ENCODE results near the gene NMU.
A peak's percentile ranks its signal among the peaks of the same experiment; 100 is the strongest.
"Not testable (repeated sequence)": the region's sequence is repeated elsewhere in the genome, so short reads cannot be mapped to it uniquely, and the experiment has no call there.

The NMU gene

DNA sequence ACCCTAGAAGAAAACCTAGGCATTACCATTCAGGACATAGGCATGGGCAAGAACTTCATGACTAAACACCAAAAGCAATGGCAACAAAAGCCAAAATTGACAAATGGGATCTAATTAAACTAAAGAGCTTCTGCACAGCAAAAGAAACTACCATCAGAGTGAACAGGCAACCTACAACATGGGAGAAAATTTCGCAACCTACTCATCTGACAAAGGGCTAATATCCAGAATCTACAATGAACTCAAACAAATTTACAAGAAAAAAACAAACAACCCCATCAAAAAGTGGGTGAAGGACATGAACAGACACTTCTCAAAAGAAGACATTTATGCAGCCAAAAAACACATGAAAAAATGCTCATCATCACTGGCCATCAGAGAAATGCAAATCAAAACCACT is 12.0 kb downstream of the NMU start:
- DNase-seq (ENCODE audit: low spot score) = not testable (repeated sequence)

- no peak for DNase-seq (ENCODE audit: low spot score)
Measured at GRCh38 chr4:55618546-55619143, 17.5 kb downstream of the NMU start.

GRCh38 chr4:55617587-55618197 is 18.4 kb downstream of the NMU start:
- DNase-seq (ENCODE audit: low spot score) = no peak

GRCh38 chr4:55615008-55615407 is 21.1 kb downstream of the NMU start:
- no peak for DNase-seq (ENCODE audit: low spot score)

- no peak for DNase-seq (ENCODE audit: low spot score)
Measured at GRCh38 chr4:55613621-55614020, 22.5 kb downstream of the NMU start.

DNA sequence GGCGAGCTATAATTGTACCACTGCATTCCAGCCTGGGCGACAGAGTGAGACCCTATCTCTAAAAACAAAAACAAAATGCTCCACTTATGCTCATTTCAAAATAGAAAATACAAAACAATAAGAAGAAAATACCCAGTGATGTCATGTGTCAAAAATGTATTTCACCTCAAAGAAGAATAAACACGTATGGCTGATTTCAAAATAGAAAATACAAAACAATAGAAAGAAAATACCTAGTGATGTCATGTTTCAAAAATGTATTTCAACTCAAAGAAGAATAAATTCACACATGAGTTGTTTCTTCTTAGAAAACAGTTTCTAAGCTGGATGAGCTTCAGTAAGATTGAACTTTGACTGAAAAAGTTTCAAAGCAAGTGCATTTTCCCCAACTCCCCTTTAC is 23.8 kb downstream of the NMU start:
- no peak for DNase-seq (ENCODE audit: low spot score)

GRCh38 chr4:55611358-55612059 is 24.6 kb downstream of the NMU start:
- DNase-seq (ENCODE audit: low spot score) = no peak

DNA sequence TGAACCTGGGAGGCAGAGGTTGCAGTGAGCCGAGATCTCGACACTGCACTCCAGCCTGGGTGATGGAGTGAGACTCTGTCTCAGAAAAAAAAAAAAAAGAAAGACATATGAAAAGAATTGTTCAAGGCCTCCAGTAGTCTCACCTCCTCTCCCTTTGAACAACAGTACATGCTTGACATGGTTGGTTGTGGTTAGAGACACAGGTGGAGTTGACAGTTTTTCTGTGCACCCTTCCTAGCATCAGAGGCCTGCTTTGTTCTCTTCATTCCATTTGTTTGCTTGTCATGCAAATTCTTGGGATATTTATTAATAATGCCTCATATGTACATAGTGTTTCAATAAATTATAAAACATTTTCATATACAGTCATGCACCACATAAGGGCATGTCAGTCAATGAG is 25.7 kb downstream of the NMU start:
- DNase-seq (ENCODE audit: low spot score) = no peak

- no peak for DNase-seq (ENCODE audit: low spot score)
Measured at GRCh38 chr4:55609393-55609866, 26.7 kb downstream of the NMU start.

DNA sequence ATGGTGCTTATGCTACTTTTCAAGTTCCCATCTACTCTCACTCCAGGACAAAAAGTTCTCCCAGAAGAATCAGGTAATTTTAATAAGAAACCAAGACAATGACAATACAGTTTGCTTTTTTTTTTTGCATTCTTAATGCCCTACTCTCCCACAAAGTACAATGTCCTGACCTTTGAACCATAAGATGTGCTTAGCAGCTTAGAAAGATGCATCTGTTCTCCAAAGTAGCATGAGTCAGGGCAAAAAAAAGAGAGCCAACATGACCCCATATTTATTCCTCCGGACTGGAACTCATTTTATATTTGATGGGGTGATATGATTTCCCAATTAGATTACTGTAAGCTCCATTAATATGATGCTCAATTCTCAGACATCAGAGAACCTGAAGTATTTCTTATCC is 27.5 kb downstream of the NMU start:
- no peak for DNase-seq (ENCODE audit: low spot score)

DNA sequence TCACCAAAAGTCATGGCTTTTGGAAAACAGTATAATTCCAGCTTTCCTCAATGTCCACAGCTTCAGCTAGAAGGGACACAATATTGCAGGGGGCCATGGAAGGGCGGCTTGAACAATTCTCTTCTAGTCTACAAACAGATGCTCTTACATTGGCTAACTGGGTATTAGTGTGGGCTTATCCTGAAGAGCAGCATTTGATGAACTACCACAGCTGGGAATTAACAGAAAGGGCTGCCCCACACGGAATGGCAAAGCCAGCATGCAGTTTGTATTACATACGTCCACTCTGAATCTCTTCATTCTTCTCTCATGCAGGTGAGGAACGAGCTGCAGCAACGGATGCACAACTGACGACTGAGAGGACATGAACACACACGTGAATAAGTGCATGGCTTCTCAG is 31.1 kb downstream of the NMU start:
- DNase-seq (ENCODE audit: low spot score) = no peak

DNA sequence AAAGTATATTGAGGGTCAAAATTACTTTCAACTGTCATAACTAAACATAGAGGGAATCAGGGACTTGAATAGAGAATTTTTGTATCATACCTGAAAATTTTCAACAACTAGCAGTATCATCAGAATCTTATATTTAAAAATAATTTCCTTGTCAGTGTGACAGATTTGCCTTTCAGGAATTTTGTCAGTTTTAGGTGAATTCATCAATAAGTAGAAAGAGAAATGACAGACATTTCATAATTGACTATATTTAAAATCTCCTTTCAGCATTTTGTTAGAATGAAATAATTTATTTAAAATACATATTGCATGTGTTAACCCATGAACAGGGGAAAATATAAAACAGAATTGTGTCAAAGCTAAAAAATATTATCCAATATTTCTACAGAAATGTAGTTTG is 35.5 kb downstream of the NMU start:
- DNase-seq (ENCODE audit: low spot score) = no peak

DNA sequence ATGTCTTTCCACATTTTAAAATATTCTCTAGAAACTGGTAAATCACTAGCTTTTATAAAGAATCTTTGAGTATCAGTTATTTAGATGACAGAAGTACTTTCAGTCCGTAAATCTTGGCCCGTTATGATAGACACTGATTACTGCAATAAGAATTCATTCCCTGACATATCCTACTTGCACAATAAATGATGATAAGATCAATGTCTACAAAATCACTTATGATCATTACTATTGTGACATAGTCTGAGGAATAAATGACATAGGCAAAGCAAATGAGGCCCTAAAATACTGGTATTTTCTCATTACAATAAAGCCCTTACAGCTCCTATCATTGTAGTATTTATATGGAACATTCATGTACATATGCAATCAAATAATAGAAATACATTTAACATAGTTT is 37.5 kb downstream of the NMU start:
- DNase-seq (ENCODE audit: low spot score) = no peak

GRCh38 chr4:55592014-55592413 is 44.1 kb downstream of the NMU start, which contains the start of gene PDCL2:
TSS of gene PDCL2 (minus strand) at chr4:55592245. CDS start at chr4:55592109, 136 bp downstream.
- DNase-seq (ENCODE audit: low spot score) = no peak

DNA sequence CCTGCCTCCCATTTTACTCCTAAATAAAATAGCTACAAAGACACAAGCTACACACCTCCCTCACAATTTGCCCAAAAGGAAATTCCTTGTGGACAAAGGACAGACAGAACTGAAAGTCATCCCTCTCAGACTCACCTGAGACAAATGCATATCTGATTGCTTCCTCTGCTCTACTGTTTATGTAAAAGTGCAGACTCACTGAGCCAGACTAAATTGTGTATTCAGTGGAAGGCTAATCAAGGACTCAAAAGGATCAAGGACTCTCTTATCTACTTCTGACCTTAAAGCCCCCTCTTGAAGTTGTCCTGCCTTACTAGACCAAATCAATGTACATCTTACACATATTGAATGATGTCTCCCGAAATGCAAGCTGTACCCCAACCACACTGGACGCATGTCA is 47.9 kb downstream of the NMU start:
- no peak for DNase-seq (ENCODE audit: low spot score)

GRCh38 chr4:55582773-55583172 is 53.3 kb downstream of the NMU start:
- not testable (repeated sequence) for DNase-seq (ENCODE audit: low spot score)

GRCh38 chr4:55578341-55579010 is 57.6 kb downstream of the NMU start:
- DNase-seq (ENCODE audit: low spot score) = no peak

GRCh38 chr4:55575513-55575912 is 60.6 kb downstream of the NMU start:
- no peak for DNase-seq (ENCODE audit: low spot score)

DNA sequence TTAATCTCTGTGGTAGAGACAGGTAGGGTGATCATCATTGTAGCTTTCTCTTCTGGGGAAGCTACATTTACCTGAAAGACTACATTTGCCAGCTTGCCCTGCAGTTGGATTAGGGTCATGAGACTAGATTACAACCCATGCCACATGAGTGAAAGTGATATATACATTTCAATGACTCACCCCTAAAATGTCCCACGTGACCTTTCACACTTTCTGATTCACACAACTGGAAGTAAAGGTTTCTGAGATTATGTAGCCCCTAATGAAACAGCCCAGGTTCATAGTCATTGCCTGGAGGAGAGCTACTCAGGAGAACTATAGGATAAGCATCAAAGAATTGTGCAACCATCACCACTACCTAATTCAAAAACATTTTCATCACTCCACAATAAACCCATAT is 61.8 kb downstream of the NMU start:
- DNase-seq (ENCODE audit: low spot score) = no peak

GRCh38 chr4:55571806-55572205 is 64.3 kb downstream of the NMU start:
- DNase-seq (ENCODE audit: low spot score) = no peak

GRCh38 chr4:55568905-55569504 is 67.1 kb downstream of the NMU start:
- DNase-seq (ENCODE audit: low spot score) = peak; percentile 15

GRCh38 chr4:55561889-55562288 is 74.2 kb downstream of the NMU start:
- DNase-seq (ENCODE audit: low spot score) = peak; percentile 59

Data from germinal center (tissue), 1 donor.